M059J (cell line): Measurements from ENCODE around the gene GATAD1. TPM values are rescaled to one million over a fixed set of nuclear protein-coding genes. Genes with fewer than 3 reads are reported as not detected.
A peak's percentile ranks its signal among the peaks of the same experiment; 100 is the strongest.
"Not testable (repeated sequence)": the region's sequence is repeated elsewhere in the genome, so short reads cannot be mapped to it uniquely, and the experiment has no call there.

Experiments used
- DNase-seq: peaks from one replicate; pipeline ENCODE4 v3.0.0-alpha.2; 2012; ENCODE audit warnings: low read depth
- total RNA-seq: library from RNA; depleted of rRNA; stranded (reverse); fragments of >200 nt; shearing (Covaris generic); gene quantifications from 2 replicates; pipeline ENCODE4 v1.2.3, GENCODE V29; 2014; rRNA removed

GATAD1 gene, protein sequence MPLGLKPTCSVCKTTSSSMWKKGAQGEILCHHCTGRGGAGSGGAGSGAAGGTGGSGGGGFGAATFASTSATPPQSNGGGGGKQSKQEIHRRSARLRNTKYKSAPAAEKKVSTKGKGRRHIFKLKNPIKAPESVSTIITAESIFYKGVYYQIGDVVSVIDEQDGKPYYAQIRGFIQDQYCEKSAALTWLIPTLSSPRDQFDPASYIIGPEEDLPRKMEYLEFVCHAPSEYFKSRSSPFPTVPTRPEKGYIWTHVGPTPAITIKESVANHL
- 15.3 and 24.5 TPM in 2 replicates for total RNA-seq

DNA sequence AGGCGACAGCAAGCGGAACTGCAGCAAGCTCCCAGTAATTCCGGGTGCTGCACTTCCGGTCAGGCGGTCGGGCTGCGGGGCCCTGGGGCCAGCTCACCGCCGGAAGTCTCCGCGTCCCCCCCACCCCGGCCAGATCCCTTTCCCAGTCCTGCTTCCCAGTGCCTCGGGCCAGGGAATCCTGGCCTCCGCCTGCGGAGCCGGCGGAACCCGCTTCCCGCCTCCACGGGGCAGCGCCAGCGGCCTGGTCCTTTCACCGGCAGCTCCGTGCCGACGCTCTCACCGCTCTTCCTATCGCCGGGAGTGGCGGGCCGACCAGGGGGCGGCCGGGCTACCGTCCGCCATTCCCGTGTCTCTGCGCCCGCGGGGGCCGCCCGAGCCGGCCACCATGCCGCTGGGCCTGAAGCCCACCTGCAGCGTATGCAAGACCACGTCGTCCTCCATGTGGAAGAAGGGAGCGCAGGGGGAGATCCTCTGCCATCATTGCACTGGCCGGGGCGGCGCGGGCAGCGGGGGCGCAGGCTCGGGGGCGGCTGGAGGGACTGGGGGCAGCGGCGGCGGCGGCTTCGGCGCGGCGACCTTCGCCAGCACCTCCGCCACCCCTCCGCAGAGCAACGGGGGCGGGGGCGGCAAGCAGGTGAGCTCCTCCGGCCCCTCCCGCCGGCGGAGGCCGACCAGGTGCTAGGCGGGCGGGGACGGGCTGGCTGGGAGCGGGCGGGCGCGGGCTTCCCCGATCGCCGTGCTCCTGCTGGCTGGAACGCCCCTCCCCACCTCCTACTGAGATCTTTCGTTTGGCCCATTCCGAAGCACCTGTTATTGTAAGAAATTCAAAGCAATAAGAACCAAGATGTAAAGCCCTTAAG, at the start of gene GATAD1:
GATAD1 (plus strand) TSS at position 138 of the 860 bp plus-strand sequence; CDS start at position 386, 248 bp downstream.
- DNase-seq: peak; percentile 93

DNA sequence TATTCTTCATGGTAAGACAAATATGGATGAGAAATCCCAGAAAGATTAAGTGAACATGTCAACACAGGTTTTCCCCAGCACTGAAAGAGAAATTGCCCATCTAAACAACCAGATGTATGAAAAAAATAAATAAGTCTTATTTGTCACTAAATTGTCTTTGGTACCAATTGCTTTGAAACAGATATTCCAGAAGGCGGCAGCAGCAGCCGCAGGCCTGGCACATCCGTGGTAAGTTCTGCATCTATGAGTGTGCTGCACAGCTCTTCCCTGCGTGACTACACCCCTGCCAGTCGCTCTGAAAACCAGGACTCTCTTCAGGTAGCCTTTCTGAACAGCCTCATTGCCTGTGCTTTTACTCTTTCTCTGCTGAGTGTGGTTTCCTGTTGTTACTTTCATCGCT, 49.7 kb upstream of the GATAD1 start:
- no peak for DNase-seq

DNA sequence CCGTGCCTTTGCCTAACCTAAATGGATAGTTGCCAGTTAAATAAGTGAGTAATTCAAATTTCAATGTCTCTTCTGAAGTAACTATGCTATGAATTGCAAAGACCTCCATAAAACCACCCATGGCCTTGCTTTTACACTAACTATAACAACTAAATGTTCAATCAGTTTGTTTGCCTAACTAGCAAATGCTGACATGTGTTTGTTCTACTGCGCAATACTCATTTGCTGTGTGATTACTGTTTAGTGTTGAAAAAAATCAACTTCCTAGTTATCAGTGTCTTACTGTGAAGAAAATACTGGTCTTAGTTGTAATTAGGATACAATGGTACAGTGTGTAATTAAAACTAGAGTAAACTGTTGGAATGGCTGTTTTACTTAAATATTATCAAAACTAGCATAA, 47.3 kb upstream of the GATAD1 start:
- DNase-seq: no peak

DNA sequence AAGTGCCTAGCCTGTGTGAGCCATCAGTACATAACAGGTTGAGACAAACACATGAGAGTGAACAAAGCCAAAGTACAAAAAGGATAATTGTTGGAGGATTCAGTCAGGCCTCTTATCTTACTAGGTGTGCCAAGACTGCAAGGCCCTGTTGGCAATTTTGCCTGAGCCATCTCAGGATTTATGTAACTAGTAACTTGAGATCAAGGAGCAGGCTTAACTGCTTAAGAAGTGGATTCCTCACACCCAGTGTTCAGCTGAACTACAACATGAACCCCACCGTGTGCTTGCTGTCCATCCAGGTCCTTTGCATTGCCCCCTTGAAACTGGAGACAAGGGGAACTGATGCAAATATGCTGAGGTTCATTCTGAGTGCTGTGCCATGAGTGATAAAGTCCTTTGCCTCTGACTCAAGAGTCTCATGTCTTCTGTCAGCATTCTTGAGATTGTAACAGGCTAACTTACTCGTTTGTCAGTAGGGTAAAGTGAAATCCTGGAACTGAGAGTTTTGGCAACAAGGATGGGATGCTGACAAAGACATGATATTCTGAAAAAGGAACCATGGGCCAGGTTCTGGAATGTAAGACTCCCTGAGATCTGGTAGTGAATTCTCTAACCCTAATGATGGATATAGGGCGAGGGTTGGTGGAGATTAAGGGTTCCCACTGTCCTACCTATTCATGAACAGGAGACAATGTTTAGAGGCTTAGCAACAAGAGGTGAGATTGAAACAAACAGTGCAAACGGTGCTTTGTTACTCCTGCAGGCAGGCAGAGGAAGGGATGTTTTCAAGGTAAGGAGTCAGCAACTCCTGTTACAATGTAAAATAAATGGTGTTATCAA, 44.1 kb upstream of the GATAD1 start:
- DNase-seq: no peak

DNA sequence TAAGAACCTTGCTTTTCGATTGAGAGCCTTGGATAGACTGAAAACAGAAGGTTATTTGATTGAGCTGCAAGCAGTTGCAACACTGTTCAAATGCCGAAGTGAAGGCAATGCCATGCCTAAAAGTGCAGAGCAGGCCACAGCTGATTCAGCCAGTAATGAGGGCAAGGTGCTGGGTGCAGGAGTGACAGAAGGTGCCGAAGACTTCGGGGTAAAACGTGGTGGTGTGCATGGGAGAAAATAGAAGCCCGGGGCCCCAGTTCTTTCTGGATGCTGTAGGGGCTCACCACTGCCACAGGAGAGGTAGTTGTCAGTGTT, 43.6 kb upstream of the GATAD1 start:
- no peak for DNase-seq

DNA sequence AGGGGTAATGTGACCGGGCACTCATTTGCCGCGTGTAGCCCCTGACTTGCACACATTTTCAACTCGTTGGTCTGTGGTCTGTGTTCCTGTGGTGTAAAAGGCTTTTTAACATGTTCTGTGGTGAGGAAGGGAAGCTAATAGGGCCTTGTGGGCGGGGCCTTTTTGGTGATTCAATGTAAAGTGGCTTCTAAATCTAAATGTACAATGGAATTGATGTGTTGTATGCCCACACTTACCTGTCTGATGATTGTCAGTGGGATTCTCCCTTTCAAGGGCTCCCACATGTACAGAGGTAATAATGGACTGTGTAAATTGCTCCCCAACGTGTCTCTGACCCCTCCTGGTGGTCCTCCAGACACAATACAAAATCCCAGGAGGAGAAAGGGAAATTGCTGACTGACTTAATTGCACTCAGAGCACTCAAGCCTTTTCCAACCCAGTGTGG, 43.1 kb upstream of the GATAD1 start:
- DNase-seq: peak; percentile 8

DNA sequence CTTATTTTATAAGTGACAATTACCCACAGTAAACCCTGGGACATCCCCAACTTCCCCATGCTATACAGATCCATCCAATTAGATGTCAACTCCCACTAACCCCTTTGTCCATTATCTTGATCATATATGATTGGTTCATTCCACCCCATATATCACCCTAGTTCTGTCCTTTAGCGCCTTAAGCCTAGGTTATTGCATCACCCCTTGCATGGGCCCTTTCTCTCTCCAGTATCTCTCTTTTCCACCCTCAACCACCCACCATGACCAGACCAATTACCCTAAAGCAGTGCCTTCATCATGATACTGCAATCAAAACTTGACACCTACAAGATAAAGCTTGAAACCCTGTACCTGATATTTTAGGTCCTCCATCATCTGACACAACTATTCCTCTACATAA, 37.9 kb upstream of the GATAD1 start:
- no peak for DNase-seq

DNA sequence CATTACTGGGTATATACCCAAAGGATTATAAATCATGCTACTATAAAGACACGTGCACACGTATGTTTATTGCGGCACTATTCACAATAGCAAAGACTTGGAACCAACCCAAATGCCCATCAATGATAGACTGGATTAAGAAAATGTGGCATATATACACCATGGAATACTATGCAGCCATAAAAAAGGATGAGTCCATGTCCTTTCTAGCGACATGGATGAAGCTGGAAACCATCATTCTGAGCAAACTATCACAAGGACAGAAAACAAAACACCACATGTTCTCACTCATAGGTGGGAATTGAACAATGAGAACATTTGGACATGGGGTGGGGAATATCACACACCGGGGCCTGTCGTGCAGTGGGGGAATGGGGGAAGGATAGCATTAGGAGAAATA, 37.1 kb upstream of the GATAD1 start:
- DNase-seq: not testable (repeated sequence)

DNA sequence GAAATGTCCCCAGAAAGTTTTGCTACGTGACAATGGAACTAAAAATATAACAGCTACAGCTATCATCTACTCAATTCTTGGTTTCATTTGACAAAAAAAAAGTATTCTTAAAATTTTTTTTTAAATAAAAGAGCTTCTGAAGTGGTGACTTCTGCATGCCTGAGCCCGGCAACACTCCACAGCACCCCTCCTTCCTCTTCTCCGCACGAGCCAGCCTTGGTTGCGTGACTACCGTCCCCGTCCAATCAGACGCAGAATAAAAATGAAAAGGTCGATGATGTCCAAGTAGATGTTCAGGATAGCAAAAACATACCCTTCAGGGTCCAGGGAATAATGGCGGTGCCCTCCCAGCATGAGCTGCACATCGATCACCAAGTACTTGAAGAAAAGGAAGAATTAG, 34.5 kb upstream of the GATAD1 start:
- no peak for DNase-seq

DNA sequence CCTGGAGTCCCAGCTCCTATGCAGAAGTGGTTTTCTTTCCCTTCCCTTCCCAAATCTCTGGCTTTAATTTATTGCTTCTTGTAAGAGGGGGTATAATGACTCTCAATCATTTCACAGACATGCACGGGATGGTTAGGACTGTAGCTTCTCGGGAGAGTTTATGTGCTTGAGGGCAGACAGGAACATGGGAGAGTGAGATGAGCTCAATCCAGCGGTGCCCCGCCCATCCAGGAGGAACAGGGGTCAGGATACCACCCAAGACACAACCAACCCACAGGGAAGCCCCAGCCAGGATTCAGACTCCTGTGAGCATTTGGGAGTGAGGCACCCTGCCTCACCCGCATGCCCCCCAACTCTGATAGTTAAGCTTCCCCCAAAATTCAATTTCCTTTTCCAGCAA, 33.7 kb upstream of the GATAD1 start:
- DNase-seq: no peak

DNA sequence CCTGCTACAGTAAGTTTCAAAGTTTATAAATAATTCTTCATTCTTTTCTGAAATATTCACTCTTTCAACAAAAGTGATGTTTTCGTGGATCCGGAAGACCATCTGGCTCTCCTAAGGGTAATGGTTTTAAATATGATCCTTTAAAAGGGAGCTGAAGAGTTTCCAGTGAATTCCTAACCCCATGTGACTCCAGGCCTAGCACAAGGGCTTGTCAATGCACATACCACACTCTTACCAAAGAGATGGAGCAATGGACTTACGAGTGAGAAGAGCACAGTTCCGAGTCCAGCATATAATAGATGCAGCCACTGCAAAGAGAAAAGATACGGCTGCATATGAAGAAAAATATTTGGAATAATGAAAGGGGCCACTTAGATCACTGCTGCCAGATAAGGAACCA, 32.1 kb upstream of the GATAD1 start:
- DNase-seq: no peak

DNA sequence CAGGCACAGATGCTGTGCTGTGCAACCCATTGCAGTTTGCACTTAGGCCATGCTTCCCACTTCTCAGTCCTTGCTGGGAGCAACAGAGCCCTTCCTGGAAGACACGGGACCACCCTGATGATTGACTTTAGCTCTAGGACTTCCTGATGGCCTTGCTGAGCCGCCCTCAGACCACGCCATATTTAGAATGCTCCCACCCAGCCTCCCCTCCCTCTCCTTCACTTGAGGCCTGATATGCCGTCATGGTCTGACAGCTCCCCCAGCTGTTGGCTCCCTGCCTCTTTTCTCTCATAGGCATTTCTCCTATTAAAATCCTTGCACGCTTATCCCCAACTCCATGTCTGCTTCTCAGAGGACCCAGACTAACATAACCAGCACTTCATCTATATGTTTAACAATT, 29.4 kb upstream of the GATAD1 start:
- DNase-seq: no peak

DNA sequence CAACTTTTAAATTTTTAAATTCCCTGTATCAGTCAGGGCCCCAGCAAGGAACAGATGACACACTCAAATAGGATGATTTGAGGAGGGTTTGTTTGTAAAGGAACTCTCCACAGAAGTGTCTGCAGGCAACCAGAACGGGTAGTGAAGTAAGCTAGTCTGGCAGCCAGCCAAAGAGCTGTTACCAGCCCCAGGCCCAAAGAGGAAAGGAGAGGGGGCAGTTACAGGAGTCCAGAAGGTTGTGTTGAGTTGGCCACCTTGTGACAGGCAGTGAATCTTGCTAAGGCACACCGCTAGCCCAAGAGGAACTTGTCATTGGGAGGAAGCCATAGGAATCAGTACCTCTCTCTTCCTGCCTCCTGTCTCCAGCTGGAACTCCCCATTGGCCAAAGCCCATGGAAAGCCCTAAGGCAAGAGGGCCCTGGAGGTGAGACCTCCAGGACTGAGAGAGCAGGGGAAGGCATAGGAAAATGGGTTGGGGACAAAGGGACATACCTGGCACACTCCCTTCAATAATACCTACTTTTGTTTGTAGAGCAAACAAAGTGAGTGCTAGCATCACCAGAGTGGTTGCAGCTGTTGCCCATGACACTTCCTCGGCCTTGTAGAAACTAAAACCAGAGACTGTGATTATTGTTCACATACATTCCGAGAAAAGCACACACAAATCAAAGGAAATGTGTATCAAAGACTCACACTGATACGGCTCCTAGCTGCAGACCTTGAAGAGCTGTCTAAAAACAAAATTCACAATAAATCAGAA, 25.4 kb upstream of the GATAD1 start:
- DNase-seq: peak; percentile 8

DNA sequence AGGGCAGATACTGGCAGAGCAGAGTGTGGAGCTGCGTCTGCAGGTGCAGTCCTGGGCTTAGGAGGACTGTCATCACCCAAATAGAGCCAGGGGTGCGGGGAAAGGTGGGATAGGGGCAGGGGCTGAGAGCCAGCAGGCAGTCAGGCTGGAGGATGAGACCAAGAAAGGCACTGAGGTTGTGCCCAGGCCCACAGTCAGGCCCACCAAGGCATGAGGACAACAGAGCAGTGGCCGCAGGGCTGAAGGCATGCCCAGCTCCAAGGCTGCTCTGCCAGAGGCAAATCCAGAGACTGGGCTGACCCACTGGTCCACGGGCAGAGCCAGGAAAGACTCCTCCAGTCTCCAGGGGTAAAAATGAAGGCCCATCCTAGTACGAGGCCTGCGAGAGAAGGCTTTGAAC, 24.4 kb upstream of the GATAD1 start:
- DNase-seq: no peak

DNA sequence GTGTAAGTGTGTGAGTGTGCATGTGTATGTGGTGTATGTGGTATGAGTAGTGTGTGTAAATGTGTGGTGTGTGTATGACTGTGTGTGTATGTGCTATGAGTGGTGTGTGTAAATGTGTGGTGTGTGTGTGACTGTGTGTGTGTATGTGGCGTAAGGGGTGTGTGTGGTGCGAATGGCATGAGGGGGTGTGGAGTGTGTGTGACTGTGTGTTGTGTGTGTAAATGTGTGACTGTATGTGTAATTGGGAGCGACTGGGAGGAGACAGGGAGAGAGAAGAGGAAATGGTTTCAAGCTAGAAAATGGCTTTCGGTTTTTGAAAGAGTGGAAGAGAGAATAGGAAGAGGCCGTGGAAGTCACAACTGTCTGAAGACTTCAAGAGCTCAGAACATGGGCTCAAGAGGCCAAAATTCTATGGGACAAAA, 23.6 kb upstream of the GATAD1 start:
- no peak for DNase-seq

DNA sequence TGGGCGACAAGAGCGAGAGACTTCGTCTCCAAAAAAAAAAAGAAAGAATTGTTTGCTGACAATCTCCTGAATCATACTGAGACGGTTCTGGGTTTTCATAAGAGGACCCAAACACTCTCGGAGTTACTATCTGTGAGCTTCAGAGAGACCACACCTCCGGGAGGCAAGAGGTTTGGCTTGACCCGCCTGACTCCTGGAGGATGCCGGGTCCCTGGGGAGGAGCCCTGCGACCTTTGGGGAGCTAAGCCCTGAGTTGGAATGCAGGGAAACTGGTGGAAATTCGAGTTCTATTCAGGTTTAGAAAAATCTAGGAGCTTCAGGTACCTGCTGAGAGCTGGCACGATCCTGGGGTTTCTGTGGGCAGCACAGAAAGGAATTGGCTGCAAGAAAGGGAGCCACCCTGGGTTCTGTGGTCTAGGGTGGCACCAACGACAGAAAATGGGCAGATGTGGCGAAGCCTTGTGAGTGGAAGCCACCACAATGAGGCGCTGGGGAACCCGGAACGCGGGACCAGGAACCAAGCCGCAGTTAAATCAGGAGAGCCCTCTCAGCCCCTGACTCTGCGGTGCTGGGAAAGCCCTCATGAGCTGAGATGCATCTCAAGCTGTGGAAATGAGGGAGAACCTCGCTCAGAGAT, 21.9 kb upstream of the GATAD1 start:
- no peak for DNase-seq

DNA sequence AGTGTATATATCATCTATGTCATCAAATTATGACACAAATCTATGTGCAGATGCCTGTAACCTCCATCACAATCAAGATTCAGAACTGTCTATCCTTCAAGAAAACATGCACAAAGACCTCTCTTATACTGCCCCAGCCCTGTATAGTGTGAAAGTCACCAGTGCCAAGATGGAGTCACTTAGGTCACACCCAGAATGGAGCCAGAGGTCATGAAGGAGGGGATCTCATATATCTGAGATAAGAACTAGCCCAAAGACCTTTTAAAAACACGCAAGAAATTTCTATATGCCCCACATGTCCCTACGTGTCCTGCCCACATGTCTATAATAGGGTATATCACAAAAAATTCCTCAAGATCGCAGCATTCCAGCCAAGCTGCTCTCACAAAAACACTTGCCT, 20.1 kb upstream of the GATAD1 start:
- no peak for DNase-seq

DNA sequence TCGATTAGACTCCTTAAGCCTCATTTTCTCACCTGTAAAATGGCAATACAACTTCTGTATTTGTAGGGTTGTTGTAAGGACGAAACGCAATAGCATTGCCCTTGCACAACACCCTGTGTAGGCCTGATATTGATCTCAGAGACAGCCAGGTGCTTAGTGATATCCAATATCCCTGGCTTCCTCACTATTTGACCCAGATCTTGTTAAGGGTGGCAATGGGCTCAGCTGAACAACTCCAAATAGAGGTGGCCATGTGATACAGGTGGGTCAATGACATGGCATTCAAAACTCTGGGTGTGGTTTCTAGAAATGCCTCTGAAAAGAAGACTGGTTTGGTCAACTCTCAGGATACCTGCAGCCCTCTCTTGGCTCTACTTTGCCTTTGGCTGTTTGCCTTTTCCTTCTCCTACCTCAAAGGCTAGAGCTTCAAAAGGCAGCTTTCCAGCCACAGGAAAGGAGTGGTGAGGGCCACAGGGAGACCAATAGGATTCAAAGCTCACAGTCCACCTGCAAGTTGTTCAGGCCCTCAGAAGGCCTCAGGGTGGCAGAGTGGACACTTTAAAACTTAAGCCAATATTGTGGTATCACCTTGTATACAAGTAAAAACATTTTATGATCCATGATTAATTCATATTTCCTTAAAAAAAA, 14.9 kb upstream of the GATAD1 start:
- no peak for DNase-seq

DNA sequence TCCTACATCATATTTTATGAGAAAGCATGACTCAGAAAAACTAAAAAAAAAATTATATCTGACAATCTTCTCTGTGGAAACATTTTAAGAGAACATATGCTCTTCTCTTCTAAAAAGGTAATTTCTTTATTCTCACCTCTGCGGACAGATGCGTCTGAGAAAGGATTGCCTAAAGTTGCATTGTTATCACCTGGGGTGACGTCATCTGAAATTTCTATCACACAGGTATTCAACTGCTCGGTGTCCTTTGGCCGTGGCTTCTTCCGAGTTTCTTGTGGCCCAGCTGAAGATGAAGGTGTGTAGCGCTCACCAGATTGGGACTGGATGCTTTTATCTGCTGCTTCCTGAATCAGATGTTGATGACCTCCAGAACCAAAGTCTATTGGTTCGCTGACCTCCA, 14.3 kb upstream of the GATAD1 start:
- DNase-seq: no peak

DNA sequence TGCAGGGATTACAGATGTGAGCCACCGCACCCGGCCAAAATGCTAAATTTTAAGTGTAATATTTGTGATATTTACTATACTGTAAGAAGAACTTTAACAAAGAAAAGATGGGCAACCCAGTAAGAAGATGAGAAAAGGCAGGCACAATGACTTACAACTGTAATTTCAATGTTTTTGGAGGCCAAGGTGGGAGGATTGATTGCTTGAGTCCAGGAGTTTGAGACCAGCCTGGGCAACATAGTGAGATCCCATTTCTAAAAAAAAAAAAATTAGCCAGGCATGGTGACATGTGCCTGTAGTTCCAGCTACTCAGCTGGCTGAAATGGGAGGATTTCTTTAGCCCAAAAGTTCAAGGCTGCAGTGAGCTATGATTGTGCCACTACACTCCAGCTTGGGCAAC, 11.7 kb upstream of the GATAD1 start:
- no peak for DNase-seq
